GM21576 (cell line): ENCODE results near the gene IL22RA1.
A peak's percentile ranks its signal among the peaks of the same experiment; 100 is the strongest.

Source experiments
- ATAC-seq: cut with Tn5 transposase; IDR thresholded peaks from one replicate; pipeline ENCODE4 v1.9.1; 2021; ENCODE audit warnings: mild to moderate bottlenecking, moderate library complexity; ENCODE audit not compliant: unreplicated experiment

IL22RA1 gene

DNA sequence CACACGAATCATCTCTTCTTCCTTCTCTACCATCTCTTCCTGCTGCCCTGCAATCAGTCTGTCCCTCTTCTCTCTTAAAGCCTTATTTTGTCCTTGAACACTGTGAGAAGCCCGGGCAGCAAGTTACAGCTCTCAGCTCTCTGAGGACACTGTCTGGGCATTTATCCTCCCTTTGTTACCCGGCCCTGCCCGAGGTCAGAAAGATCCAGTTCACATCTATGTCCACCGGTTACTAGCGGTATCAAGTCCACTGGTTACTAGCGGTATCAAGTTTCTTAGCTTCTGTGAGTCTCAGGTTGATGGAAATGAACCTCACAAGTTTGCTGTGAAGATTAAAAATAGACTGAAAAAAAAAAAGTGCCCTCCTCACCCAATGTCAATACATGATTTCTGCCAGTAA lies 25.3 kb upstream of the IL22RA1 start:
- no peak for ATAC-seq

DNA sequence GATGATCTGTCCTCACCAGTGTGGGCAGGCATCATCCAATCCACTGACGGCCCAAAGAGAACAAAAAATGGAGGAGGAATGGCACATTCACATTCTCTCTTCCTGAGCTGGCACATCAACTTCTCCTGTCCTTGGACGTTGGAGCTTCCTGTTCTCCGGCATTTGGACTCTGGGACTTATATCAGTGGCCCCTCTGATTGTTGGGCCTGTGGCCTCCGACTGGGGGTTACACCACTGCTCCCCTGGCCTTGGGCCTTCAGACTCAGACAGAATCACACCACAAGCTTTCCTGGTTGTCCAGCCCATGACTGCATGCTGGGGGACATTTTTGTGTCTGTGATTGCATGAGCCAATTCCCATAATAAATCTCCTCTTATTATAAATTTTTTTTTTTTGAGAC lies 24.1 kb upstream of the IL22RA1 start:
- ATAC-seq = no peak

DNA sequence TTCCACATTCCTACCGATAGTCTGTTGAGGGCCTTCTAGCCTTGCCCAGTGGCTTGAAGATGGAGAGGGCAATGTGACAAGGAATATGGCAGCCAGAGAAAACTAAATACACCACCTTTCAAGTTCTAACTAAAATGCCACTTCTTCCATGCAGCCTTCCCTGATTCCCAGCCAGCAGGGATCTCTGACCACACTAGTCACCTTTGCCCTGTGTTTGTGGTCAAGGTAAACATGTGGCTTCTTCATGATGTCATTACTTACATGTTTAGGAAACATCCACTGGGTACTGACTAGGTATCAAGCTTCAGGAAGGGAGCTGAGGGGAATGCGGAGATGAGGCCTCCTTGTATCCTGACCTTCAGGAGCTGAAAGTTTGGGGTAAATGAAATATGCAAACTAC lies 22.6 kb upstream of the IL22RA1 start:
- ATAC-seq = no peak

DNA sequence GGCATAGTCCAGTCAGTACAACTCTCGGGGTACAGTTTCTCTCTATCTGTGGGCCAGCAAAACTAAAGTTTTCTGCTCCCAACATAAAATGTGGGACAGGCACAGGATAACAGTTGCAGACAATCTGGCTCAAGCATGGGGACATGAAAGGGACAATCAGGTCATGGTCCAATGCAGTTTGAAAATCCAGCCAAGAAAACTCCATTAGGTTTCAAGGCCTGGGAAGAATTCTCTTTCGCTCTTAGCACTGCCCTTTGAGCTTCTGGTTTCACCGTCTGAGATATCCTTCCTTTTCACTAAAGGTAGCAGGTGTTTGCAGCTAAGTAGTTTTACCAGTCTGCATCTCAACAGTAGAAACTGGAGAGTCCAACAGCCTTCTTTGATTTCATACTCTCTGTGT lies 21.1 kb upstream of the IL22RA1 start:
- ATAC-seq = no peak

DNA sequence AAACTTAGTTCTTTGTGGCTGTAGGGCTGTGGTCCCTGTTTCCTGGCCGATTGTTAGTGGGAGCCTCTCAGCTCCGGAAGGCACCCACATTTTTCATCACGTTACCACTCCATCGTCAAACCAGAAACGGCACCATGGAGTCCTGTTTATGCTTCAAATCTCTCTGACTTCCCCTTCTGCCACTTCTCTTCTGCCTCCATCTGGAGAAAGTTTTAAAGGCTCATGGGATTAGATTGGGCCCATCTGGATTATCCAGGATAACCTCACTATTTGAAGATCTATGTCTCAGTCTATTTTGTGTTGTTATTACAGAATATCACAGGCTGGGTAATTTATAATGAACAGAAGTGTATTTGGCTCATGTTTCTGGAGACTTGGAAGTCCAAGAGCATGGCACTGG lies 19.3 kb upstream of the IL22RA1 start:
- ATAC-seq = no peak

DNA sequence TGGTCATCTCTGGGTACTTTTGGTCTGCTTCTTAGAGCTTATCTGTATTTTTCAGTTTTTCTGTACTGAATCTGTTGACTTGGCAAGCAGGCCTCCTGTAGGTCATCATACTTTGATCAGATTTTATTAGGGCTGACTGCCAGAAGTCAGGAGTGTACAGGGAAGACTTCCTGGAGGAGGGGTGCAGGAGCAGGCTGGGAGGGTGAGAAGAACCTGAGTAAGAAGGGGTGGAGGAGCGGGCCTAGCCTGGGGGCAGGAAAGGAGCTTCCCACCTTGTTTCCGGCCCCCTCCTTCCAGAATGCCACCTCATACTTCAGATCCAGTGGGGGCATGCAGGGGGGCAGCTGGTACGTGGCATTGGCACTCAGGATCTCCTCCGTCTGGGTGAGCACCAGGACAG lies 18.3 kb upstream of the IL22RA1 start:
- no peak for ATAC-seq

DNA sequence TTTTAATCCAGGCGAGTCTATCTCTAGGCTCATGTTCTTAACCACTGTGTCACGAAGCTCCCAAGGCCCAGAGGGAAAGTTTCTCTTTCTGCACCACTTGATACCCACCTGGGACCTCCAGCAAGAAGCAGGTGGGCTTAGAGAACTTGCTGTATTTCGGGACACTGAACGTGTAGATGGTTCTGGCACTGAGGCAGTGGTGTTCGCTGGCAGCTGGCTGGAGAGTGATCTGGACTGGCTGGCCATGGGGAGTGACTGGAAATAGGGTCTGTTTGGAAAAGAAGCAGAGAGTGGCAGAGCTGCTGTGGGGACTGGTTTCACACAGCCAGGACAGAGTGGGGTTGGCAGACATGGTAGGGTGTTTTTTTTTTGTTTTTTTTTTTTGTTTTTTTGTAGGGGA lies 16.4 kb upstream of the IL22RA1 start:
- no peak for ATAC-seq

DNA sequence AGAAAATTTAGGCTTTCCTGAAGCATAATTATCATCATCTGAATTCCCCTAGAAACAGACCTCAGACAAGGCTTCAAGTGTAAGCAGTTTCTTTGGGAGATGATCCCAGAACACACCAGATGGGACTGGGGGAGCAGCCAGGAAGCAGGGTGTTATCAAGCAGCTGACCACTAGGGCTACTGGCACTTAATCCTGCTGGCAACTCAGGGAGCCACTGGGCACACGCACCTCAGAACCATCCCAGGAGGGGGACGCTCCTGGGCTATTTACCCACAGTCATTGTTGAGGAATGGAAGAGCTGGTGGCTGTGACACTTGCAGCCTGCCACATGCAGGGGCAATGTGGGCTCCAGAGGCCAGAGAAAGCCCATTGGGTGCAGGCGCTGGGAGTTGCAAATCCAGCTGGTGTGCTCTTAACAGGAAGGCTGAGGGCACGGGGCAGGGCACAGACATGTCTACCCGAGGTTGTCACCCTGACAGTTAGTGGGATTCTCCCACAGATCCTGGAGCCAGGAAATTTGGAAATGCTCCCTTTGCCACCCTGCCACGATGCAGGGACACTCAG lies 15.1 kb upstream of the IL22RA1 start:
- no peak for ATAC-seq

DNA sequence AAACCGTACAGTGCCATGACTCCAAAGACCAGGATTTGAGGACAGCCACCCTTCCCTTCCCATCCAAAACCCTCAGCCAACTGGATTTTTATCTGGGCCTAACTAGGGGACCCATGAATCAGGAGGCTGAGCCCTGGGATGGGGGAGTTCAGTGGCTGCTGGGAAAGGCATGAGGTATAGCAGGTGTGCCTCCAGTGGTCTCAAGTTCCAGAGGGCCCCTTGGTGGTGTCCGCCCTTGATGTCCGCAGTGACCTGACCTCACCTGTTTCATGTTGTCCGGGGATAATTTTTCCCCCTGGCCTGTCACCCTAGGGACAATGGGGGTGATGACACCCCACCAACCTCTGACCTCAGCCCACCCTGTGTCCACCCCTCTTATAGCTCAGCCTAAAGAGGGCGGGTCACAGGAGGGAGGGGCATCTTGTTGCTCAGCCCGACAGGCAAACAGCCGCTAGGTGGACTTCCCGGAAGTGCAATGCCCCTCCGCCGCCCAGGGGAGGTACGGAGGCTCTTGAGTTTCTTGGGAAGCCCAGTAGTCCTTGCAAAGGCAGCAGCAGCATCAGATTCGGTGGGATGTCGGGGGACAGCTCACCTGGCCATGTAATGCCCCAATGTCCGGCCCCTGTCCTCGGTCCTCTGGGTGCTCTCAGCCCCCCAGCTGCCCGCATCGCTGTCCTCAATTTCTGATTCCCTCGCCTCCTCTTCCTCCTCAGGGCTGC lies 13.8 kb upstream of the IL22RA1 start:
- ATAC-seq = no peak

DNA sequence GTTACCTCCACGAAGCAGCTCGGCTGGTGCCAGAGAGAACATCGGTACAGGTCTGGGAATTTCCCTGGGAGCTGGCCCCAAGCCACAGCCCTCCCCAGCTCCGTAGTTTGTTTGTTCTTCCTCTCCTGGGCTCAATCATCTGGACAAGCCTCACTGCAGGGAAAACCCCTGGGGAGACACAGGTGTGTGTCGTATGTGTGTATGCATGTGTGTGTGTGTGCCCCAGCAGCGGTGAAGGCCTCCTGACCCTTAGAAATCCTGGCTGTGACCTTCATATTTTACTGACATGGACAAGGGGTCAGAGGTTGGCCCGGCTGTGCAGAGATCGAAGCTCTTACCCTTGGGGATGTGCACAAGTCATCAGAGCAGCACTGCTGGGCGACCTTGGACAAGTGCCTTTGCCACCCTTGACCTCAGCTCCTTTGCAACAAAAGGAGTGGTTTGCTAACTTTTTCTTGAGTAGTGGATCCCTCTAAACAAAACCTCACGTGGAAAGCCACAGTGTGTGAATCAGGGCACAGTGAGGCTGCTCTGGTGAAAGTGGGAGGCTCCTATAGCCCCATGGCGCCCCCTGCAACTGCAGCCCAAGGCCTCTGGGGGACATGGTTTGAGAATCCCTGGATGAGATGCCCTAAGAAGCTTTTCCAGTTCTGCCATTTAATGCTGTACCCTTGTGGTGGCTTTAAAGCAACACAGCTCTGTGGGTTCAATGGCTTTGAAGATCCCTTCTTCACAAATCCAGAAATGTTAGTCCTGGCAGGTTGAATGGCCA lies 12.3 kb upstream of the IL22RA1 start:
- no peak for ATAC-seq

DNA sequence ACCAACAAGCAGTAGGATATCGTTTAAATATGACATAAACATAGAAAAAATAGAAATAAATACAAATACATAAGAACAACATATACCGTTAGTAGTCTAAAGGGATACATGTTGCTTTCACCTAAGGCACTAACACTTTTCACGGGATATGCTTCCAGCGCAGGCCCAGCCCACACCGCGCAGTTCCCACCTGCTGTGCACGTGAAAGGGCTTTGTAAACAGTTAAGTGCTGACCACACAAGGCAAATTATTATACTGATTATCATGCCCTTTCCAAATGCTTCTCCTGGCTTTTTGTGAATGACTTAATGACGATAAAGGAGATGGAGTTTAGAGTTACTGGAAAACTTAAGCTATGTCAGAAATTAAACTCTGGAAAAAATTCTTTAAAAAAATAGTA lies 11.3 kb upstream of the IL22RA1 start:
- no peak for ATAC-seq

DNA sequence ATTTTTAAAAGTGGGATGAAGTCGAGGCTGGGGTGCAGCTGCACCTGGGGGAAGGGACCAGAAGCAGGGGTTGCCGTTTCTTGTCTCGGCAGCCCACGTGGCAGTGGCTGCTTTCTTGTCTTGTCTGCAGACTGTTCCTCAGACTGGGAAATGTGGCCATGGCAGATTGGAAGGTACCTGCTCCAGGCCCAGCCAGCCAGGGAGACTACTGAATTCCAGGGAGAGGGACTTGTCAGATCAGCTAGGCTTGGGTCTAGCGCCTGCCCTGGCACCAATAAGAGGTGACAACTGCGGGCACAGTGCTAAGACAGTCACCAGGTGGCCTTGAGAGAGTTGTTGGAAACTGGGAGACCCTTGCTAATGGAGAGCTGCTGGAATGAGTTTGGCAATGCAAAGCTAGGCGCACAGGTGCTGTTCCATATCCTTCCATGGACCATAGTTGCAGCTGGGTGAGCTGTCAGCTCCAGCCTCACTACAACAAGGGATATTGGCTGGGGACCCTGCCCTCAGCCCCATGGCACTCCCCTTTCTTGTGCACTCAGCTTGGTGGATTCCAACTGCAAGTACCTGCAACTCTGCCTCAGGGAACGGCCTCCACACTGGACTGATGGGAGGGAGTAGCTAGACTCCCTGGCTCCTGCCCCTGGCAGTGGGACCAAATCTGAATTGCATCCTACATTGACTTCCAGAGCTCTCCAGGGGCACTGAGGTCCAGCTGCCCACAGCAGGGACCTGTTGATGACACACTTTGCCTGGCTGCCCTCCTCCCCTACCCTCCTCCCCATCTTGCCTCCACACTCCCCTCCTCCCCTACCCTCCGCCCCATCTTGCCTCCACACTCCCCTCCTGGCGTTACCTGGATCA lies 9.9 kb upstream of the IL22RA1 start:
- ATAC-seq = no peak

DNA sequence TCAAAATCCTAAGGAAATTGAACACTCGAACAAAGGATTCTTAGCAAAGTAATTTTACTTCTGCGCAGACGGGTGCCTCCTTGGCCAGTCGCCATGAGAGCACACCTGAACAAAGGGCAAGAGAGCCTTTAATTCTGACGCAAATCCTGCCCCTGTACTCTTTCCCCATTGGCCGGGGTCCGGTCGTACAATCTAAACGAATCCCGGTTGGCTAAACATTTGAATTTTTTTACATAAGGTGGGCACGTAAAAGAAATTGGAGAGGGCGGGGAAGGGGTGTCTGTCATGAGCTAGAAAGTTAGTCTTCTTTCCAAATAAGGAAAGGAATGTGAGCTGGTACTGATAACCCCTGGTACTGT lies 8.2 kb upstream of the IL22RA1 start:
- ATAC-seq = no peak

DNA sequence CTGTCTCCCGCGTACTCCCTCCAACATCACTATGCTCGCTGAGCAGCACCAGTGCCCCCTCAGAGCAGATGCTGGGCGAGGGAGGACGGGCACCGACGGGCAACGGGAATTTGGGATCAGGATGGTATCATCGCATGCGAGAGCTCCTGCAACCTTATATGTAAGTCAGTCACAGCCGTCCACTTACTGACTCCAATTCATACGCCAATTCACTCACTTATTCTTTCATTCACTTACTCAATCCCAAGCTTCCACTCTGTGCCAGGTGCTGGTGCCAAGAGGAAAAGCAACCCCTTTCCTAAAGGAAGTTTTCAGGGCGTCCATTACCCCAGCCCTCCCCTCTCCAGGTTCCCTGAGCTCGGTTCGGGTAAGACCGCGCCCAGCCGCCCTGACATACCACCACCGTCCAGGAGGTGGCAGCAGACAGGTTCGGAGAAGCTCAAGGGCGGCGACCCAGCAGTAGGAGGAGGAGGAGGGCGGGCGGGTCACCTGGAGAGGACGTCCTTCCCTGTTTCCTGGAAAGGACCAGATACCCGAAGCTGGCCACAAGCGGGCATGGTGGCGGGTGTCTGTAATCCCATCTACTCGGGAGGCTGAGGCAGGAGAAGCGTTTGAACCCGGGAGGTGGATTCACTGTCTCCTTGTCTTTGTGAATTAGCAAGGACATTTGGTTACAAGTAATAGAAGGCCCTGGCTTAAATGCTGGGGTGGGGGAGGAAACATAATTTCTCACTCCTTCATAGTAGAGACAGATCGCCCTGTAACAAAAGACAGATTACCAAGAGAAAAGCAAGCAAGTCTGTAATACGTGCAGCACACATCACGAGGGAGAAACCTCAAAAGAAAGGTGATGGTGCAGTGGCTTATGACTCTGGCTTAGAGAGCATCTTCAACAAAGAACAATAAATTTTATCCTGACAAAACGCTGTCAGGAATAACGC lies 7.6 kb upstream of the IL22RA1 start:
- peak; percentile 70 for ATAC-seq

DNA sequence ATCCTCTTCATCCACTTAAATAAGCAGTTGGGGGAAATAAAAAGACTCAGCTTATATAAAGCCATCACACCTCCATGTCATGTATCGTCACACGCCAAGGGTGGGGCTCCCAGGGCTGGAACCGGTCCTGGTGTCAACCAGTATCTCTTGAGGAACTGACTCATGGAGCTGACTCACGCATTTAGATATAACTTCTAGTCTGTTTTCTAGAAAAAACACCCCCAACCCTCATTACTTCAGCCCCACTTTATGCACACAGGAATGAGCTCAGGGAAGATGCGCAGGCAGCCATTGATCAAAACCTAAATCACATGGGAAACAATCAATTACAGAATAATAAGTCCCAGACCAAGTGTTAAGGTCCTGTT lies 6.9 kb upstream of the IL22RA1 start:
- ATAC-seq = no peak

DNA sequence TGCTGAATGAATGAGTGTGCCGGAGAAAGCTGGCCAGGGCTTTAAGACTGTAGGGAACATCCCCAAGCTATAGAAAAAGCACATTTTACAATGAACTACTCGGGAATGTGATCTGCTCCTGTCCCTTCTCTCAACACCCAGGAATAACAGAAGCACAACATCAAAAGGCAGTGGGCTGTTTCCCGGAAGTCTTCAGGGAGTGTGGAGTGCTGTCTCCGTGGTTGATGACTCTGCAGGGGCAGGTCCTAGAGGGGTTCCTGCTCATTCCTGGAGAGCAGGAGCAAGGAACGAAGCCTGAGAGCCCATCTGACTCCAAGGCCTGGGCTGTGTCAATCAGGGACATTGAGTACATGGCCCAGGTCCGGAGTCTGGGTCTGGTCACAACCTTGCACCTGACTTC lies 4.9 kb upstream of the IL22RA1 start:
- ATAC-seq = no peak

DNA sequence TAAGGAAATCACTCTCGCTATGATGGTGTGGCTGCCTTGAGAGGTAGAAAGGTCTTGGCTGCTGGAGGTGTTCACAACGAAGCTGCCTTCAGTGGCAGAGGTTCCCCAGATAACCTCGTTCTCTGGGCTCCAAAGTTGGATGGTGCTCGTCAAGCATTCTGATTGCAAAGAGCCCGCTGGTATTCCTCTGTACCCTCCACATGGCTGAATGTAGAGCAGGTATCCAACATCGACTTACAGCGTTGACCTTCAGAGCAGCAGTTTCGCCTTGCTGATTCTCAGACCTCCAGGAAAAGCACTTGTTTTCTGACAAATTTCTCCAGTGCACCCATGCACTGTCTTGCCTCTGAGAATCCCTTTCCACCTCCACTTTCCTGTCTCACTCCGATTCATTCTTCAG lies 4.3 kb upstream of the IL22RA1 start:
- no peak for ATAC-seq

DNA sequence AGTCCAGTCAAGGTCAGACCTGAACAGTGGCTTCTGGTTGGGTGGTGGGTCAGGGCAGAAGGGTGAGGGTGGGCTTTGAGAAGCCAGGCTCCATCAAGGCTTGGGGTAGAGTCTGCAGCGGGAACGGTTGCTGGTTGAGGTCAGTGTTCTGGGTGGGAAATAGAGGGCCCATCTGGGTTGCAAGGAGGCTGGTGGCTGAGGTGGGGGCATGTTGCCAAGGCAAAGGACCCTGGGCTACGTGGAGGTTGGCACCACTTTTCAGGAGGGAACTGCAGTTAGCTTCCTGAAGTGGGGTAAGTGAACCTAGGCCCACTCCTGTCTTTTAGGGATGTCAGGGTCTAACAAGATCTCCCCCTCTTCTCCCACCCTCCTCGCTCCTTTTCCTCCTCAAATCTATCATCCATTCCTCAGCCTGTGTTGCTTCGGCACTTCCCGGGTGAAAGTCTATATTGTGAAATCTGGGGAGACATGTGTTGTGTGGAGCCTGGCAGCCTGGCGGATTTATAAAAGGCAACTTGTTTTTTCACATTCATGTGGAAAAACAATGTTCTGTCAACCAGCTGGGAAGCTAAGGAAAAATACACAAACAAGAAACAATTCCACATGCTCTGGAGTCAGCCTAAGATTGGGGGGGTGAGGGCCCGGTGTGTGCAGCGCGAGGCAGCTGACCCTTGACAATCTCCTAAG lies 1.5 kb downstream of the IL22RA1 start:
- no peak for ATAC-seq

DNA sequence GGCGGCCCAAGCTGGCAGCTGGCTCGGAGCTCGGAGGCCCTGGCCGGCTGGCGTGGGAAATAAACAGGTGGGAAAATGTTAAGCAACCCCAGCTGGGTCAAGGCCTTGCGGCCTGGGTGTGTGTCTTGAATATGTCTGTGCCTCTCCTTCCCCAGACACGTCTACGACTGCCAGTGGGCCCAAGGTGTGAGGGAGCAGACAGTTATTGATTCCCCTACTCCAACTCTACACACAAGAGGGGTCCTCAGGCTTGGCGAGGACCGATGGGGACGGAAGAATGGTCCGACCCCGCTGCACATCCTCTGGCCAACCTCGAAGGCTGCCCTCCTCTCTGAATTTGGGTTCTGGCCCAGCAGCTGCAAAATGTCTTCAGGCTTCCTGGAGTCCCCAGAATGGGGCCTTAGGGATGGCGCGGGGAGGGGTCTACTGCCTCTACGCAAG lies 2.2 kb downstream of the IL22RA1 start:
- no peak for ATAC-seq
